Neural progenitor cell (in vitro differentiated cells): ENCODE data around the gene IFFO2. TPM values are rescaled to one million over a fixed set of nuclear protein-coding genes. Genes with fewer than 3 reads are reported as not detected.

Source experiments
- DNase-seq: peaks from one replicate; pipeline ENCODE4 v3.0.0-alpha.2; 2016; ENCODE audit warnings: low spot score
- H2AFZ ChIP-seq: fragments of 200-600 bp; sonication (generic); replicated peaks from 2 replicates; pipeline ENCODE4 v1.6.1; 2016; ENCODE audit warnings: antibody characterized with exemption
- H3F3A ChIP-seq: fragments of 200-600 bp; sonication (generic); 2 replicates; pipeline ENCODE4 v1.6.1; 2016; ENCODE audit warnings: antibody characterized with exemption, low read depth
- H3K27ac ChIP-seq: fragments of 200-600 bp; sonication (generic); 2 replicates; pipeline ENCODE4 v1.5.1; 2016; ENCODE audit warnings: mild to moderate bottlenecking
- H3K27me3 ChIP-seq: fragments of 200-600 bp; sonication (generic); 2 replicates; pipeline ENCODE4 v1.6.1; 2016; ENCODE audit warnings: mild to moderate bottlenecking, moderate library complexity
- H3K36me3 ChIP-seq: fragments of 200-600 bp; sonication (generic); 2 replicates; pipeline ENCODE4 v1.5.1; 2016
- H3K4me1 ChIP-seq: fragments of 200-600 bp; sonication (generic); 2 replicates; pipeline ENCODE4 v1.6.1; 2016; ENCODE audit warnings: mixed run types
- H3K4me2 ChIP-seq: fragments of 200-600 bp; sonication (generic); 2 replicates; pipeline ENCODE4 v1.6.1; 2016
- H3K4me3 ChIP-seq: fragments of 200-600 bp; sonication (generic); 2 replicates; pipeline ENCODE4 v1.5.1; 2016
- H3K79me2 ChIP-seq: fragments of 200-600 bp; sonication (generic); 2 replicates; pipeline ENCODE4 v1.6.1; 2016; ENCODE audit warnings: low read depth
- H3K9ac ChIP-seq: fragments of 200-600 bp; sonication (generic); 2 replicates; pipeline ENCODE4 v1.6.1; 2016
- H3K9me3 ChIP-seq: fragments of 200-600 bp; sonication (generic); 2 replicates; pipeline ENCODE4 v1.5.1; 2016; ENCODE audit warnings: low read depth
- H4K20me1 ChIP-seq: fragments of 200-600 bp; sonication (generic); 2 replicates; pipeline ENCODE4 v1.6.1; 2016; ENCODE audit warnings: low read depth
- H3K27ac Mint-ChIP-seq: 3 replicates; pipeline ENCODE4 v1.8.0; 2021; ENCODE audit warnings: mixed read lengths
- H3K27me3 Mint-ChIP-seq: 2 replicates; pipeline ENCODE4 v1.8.0; 2022; ENCODE audit warnings: low read depth, mild to moderate bottlenecking, inconsistent platforms, moderate library complexity, mixed read lengths; ENCODE audit not compliant: insufficient read depth
- H3K36me3 Mint-ChIP-seq: 3 replicates; pipeline ENCODE4 v1.8.0; 2021; ENCODE audit warnings: mixed read lengths
- H3K4me1 Mint-ChIP-seq: 3 replicates; pipeline ENCODE4 v1.8.0; 2021; ENCODE audit warnings: mixed read lengths
- H3K4me3 Mint-ChIP-seq: 3 replicates; pipeline ENCODE4 v1.8.0; 2021; ENCODE audit warnings: mild to moderate bottlenecking, moderate library complexity, mixed read lengths
- H3K9me3 Mint-ChIP-seq: 3 replicates; pipeline ENCODE4 v1.8.0; 2020; ENCODE audit warnings: mixed read lengths
- CTCF ChIP-seq: fragments of 200-600 bp; sonication (generic); IDR thresholded peaks from 2 replicates; pipeline ENCODE4 v1.5.1; 2017; ENCODE audit warnings: antibody characterized with exemption, mild to moderate bottlenecking
- EZH2 ChIP-seq: fragments of 200-600 bp; sonication (generic); IDR thresholded peaks from 2 replicates; pipeline ENCODE4 v1.6.1; 2017; ENCODE audit warnings: antibody characterized with exemption, mild to moderate bottlenecking, moderate library complexity
- EZH2phosphoT487 ChIP-seq: fragments of 200-600 bp; sonication (generic); IDR thresholded peaks from 2 replicates; pipeline ENCODE4 v1.6.1; 2017; ENCODE audit warnings: antibody characterized with exemption
- total RNA-seq: library from RNA; depleted of rRNA; stranded (reverse); fragments of >200 nt; gene quantifications from 2 replicates; pipeline ENCODE4 v1.2.3, GENCODE V29; 2015; ENCODE audit warnings: low replicate concordance

IFFO2 gene
- total RNA-seq, 1 donor from 2014 or later: 0.65 TPM

DNA sequence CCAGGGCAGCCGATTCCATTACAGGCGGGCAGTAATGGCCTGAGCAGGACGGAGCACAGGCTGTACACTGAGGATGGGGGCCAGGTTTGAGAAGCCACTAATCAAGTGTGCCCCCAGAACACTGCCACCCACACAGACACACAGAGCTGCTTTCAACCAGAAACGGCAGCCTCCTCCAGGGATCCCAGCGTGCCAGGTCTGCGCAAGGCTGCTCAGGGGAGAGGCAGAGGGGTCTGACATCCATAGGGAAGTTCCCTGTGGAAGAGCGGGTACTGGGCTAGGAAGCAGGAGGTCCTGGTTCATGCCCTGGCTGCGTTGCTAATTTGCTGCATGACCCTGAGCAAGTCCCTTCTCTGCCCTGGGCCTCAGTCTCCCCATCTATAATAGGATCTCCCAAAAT, 28.1 kb downstream of the IFFO2 start:
- H3K27ac ChIP-seq: no peak overlapping the region
- H3K4me1 ChIP-seq: peaks cover 7% of the 10 kb centered on the region
- Mint-ChIP-seq H3K27ac (no peak overlapping the region), H3K27me3 (peaks cover 8% of the 10 kb centered on the region), H3K4me3 (no peak overlapping the region), H3K36me3 (peaks cover 2% of the 10 kb centered on the region), H3K4me1 (peaks cover 46% of the 10 kb centered on the region), H3K9me3 (peaks cover 2% of the 10 kb centered on the region)
- H4K20me1 ChIP-seq: no peaks in the 10 kb centered on the region
- H3K27me3 ChIP-seq: no peaks in the 10 kb centered on the region
- H3F3A ChIP-seq: no peaks in the 10 kb centered on the region
- no peak overlapping the region for H3K4me3 ChIP-seq
- H3K36me3 ChIP-seq: no peaks in the 10 kb centered on the region
- DNase-seq: no peak
- no peak overlapping the region for H3K4me2 ChIP-seq
- H3K9me3 ChIP-seq: no peaks in the 10 kb centered on the region
- TF ChIP-seq EZH2 (no peak), CTCF (no peak), EZH2phosphoT487 (no peak)
- no peaks in the 10 kb centered on the region for H3K79me2 ChIP-seq
- no peak overlapping the region for H2AFZ ChIP-seq
- no peak overlapping the region for H3K9ac ChIP-seq

DNA sequence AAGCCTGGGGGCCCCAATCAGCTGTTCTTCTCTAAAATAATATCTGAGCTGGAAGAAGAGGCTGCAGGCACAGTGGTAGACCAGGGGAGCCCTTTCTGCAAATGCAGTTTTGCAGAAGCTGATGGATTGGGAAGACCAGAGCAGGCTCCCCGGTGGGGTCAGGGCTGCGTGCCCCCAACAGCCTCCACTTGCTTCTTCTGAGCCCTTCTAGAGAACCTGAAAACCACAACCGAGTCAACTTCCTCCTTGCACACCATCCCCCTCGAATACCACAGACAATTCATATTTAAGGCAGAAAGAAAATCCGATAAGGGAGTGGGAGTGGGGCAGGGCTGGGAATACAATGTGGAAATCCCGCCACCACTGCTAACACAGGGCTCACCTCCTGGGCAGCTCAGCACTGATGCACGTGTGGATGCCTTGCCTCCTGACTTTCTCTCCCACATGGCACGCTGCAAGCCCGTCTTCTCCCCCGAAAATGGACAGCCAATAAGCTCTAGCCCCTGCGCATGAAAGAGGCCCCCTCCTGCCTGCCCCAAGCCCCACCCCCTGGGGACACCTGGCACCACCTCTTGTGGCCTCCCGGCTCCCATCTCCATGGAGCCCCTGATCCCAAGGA, 28.7 kb downstream of the IFFO2 start:
- Mint-ChIP-seq H3K36me3 (peaks cover 2% of the 10 kb centered on the region), H3K4me3 (no peak overlapping the region), H3K27me3 (peaks cover 7% of the 10 kb centered on the region), H3K27ac (peak overlapping the region; percentile 57), H3K4me1 (peaks cover 50% of the 10 kb centered on the region), H3K9me3 (peaks cover 2% of the 10 kb centered on the region)
- Histone ChIP-seq H3K4me2 (no peak overlapping the region), H3K4me1 (peaks cover 11% of the 10 kb centered on the region), H3K9me3 (no peaks in the 10 kb centered on the region), H4K20me1 (no peaks in the 10 kb centered on the region), H2AFZ (no peak overlapping the region), H3K9ac (no peak overlapping the region), H3K27ac (no peak overlapping the region), H3K36me3 (no peaks in the 10 kb centered on the region), H3K79me2 (no peaks in the 10 kb centered on the region), H3K27me3 (no peaks in the 10 kb centered on the region), H3K4me3 (no peak overlapping the region), H3F3A (no peaks in the 10 kb centered on the region)
- no peak for TF ChIP-seq EZH2
- TF ChIP-seq EZH2phosphoT487: no peak
- no peak for TF ChIP-seq CTCF
- DNase-seq: no peak

- Mint-ChIP-seq H3K27me3 (peaks cover 3% of the 10 kb centered on the region), H3K4me1 (peaks cover 50% of the 10 kb centered on the region), H3K9me3 (peaks cover 2% of the 10 kb centered on the region), H3K27ac (no peak overlapping the region), H3K4me3 (no peak overlapping the region), H3K36me3 (peaks cover 2% of the 10 kb centered on the region)
- TF ChIP-seq EZH2phosphoT487 (no peak), EZH2 (no peak), CTCF (no peak)
- Histone ChIP-seq H3K9ac (no peak overlapping the region), H3K4me2 (no peak overlapping the region), H4K20me1 (no peaks in the 10 kb centered on the region), H3K27ac (no peak overlapping the region), H3K4me1 (peaks cover 17% of the 10 kb centered on the region), H3F3A (no peaks in the 10 kb centered on the region), H3K9me3 (no peaks in the 10 kb centered on the region), H3K79me2 (no peaks in the 10 kb centered on the region), H2AFZ (no peak overlapping the region), H3K27me3 (no peaks in the 10 kb centered on the region), H3K36me3 (no peaks in the 10 kb centered on the region), H3K4me3 (no peak overlapping the region)
- DNase-seq: no peak
These were observed 29.3 kb downstream of the IFFO2 start for GRCh38 chr1:18927082-18927653.
